Measurements from ENCODE around the gene ELMOD1.

- TF ChIP-seq CTCF (IDR thresholded peaks at IDR 0.05) (no peak), POLR2A (IDR thresholded peaks at IDR 0.05) (no peak)
These were observed 18.7 kb downstream of the ELMOD1 start for GRCh38 chr11:107609400-107610218.

Data from thyroid gland (tissue), 4 donors.